K562 (cell line): ENCODE measurements around the gene CCDC116. TPM values are rescaled to one million over a fixed set of nuclear protein-coding genes. Genes with fewer than 3 reads are reported as not detected.

ENCODE experiments used
- ARNT ChIP-seq, 2 experiments: fragments of 450-650 bp; IDR thresholded peaks; 2 replicates each; pipeline ENCODE4 v1.6.1; 2016; ENCODE audit warnings: mild to moderate bottlenecking in 1 of 2
- BACH1 ChIP-seq: fragments of 200-800 bp; sonication (Bioruptor generic); IDR thresholded peaks from 2 replicates; pipeline ENCODE4 v1.6.1; 2016; ENCODE audit warnings: missing genetic modification characterization, missing compliant biosample characterization
- CTCF ChIP-seq, 3 experiments: IDR thresholded peaks in 2 of 3; conservative IDR thresholded peaks in 1 of 3; 2 replicates each; pipeline ENCODE4 v1.5.1; 2011 to 2012; ENCODE audit warnings: low read length in 3 of 3, mild to moderate bottlenecking in 3 of 3, control low read depth in 2 of 3, improper control_type of control experiment in 1 of 3, inconsistent platforms in 1 of 3, low read depth in 1 of 3, mixed read lengths in 1 of 3, moderate library complexity in 1 of 3; ENCODE audit not compliant: insufficient read depth in 2 of 3
- E4F1 ChIP-seq: fragments of 250-450 bp; sonication (Bioruptor Pico); IDR thresholded peaks from 2 replicates; pipeline ENCODE4 v1.5.0; 2021; ENCODE audit warnings: mild to moderate bottlenecking, borderline replicate concordance
- IRF9 ChIP-seq: fragments of 450-650 bp; IDR thresholded peaks from 2 replicates; pipeline ENCODE4 v1.6.1; 2016; ENCODE audit warnings: missing biosample characterization, missing genetic modification characterization
- KLF6 ChIP-seq: fragments of 250-450 bp; sonication (Bioruptor Pico); IDR thresholded peaks from 2 replicates; pipeline ENCODE4 v1.4.0; 2020; ENCODE audit warnings: mild to moderate bottlenecking, moderate library complexity, borderline replicate concordance
- SAP30 ChIP-seq: fragments of 200-600 bp; sonication (generic); IDR thresholded peaks from 2 replicates; pipeline ENCODE4 v1.6.1; 2012; ENCODE audit warnings: borderline replicate concordance, low read depth, mild to moderate bottlenecking, moderate library complexity, low read length, control low read depth, inconsistent platforms; ENCODE audit not compliant: insufficient read depth, poor library complexity, severe bottlenecking
- SFPQ ChIP-seq: fragments of 200-400 bp; formaldehyde crosslinking; IDR thresholded peaks from 2 replicates; pipeline ENCODE4 v1.6.1; 2017; ENCODE audit warnings: mild to moderate bottlenecking, low read depth, low read length, moderate library complexity
- SMARCB1 ChIP-seq: IDR thresholded peaks from 2 replicates; pipeline ENCODE4 v1.6.1; 2011; ENCODE audit warnings: improper control_type of control experiment, low read depth; ENCODE audit not compliant: insufficient read length
- ZKSCAN3 ChIP-seq: fragments of 250-450 bp; sonication (Bioruptor Pico); IDR thresholded peaks from 2 replicates; pipeline ENCODE4 v1.4.0; 2020
- ZMIZ1 ChIP-seq, 2 experiments: fragments of 150-350 bp in 1 of 2; IDR thresholded peaks; 2 replicates each; pipeline ENCODE4 v1.6.1; 2012 to 2016; ENCODE audit warnings: low read depth in 2 of 2, low read length in 2 of 2, mild to moderate bottlenecking in 1 of 2, moderate library complexity in 1 of 2
- ZNF436 ChIP-seq: fragments of 250-450, 450-650 bp; sonication (Bioruptor Pico); formaldehyde crosslinking; IDR thresholded peaks from 2 replicates; pipeline ENCODE4 v1.7.0; 2020; ENCODE audit warnings: mild to moderate bottlenecking
- ZNF512 ChIP-seq: IDR thresholded peaks from 2 replicates; pipeline ENCODE4 v1.6.1; 2016; ENCODE audit warnings: missing genetic modification characterization, missing compliant biosample characterization
- polyA plus RNA-seq, 8 experiments: library from polyadenylated mRNA; depleted of rRNA in 4 of 8; stranded (reverse) in 5 of 8; unstranded in 3 of 8; fragments of >200 nt; fragmentation: Nextera tagmentation in 2 of 8; fragmentation: Illumina TruSeq in 1 of 8; extraction: Ambion mirVana in 2 of 8; extraction: Trizol in 1 of 8; gene quantifications; 2 replicates each; pipeline versions ENCODE4 v1.2.1 to v1.2.3, GENCODE V29; 2011 to 2014; ENCODE audit warnings: inconsistent platforms in 1 of 8, missing spikeins in 1 of 8
- total RNA-seq, 7 experiments: library from RNA; depleted of rRNA in 6 of 7; stranded (reverse); fragments of >200 nt in 6 of 7; fragmentation: Illumina TruSeq in 2 of 7; extraction: Trizol in 2 of 7; gene quantifications; 2 replicates each; pipeline versions ENCODE4 v1.2.1 to v1.2.3, GENCODE V29; 2011 to 2021; ENCODE audit warnings: low replicate concordance in 1 of 7

CCDC116 gene
- total and polyA plus RNA-seq, 9 of the 15 experiments (the other 6 are each of a cell fraction or from before 2014, with no cell fraction given) = 1.6 to 11.3 (median 4.7) TPM

DNA sequence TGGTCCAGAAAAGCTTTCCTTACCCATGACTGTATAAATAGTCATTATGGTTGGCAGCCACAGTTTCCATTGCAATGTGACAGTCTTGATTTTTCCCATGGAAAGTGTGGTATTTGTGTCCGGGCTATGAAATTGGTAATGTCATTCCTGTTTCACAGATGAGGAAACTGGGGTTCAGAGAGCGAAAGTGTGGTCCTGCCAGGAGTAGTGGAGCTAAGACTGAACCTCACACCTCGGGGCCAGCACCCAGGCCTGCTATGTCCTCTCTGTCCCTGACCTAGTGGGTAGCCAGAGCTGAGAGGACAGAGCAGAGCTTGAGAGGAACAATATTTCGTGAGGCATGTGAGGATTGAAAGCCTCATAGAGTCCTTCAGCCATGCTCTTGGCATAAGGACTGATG, 1.5 kb upstream of the CCDC116 start (continued):
- TF ChIP-seq ZNF512 (tag) (no peak), ZKSCAN3 (CRISPR knock-in tag) (no peak), ARNT (IDR thresholded peaks at IDR 0.05) (no peak), E4F1 (CRISPR knock-in tag) (no peak), KLF6 (CRISPR knock-in tag) (no peak), CTCF (IDR thresholded peaks at IDR 0.05 in 2 of 3, conservative IDR thresholded peaks at IDR 0.05 in 1 of 3; ENCODE audit: insufficient read depth in 2 of 3, low read depth in 1 of 3, low read length in 3 of 3) (0 out of 6 replicates have a peak, but pooled peaks of 1 of the 3 experiments have one; percentile 6), SMARCB1 (no peak), ZMIZ1 (IDR thresholded peaks at IDR 0.05; ENCODE audit: low read depth in 2 of 2, low read length in 2 of 2) (peak in 1 of 2 experiments; percentile 65; a peak in 1 of 4 replicates), BACH1 (tag) (no peak), SFPQ (no peak), ZNF436 (no peak), IRF9 (tag) (no peak), SAP30 (no peak)
